Anterior cingulate cortex (tissue), 58 donors: ENCODE measurements around the gene MFGE8.
"Not testable (repeated sequence)": the region's sequence is repeated elsewhere in the genome, so short reads cannot be mapped to it uniquely, and the experiment has no call there.

ENCODE experiments used
- DNase-seq, 58 donors: peaks; one replicate each; lab custom pipeline; 2025; lab: John Stamatoyannopoulos, UW

Gene MFGE8, protein sequence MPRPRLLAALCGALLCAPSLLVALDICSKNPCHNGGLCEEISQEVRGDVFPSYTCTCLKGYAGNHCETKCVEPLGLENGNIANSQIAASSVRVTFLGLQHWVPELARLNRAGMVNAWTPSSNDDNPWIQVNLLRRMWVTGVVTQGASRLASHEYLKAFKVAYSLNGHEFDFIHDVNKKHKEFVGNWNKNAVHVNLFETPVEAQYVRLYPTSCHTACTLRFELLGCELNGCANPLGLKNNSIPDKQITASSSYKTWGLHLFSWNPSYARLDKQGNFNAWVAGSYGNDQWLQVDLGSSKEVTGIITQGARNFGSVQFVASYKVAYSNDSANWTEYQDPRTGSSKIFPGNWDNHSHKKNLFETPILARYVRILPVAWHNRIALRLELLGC

GRCh38 chr15:88913017-88913849 lies at the start of gene MFGE8:
MFGE8 (minus strand) TSS chr15:88913379; CDS start chr15:88913319, 60 bp downstream.
- peak in 51 of 58 donors; percentile 22 to 84 (median 57) for DNase-seq

DNA sequence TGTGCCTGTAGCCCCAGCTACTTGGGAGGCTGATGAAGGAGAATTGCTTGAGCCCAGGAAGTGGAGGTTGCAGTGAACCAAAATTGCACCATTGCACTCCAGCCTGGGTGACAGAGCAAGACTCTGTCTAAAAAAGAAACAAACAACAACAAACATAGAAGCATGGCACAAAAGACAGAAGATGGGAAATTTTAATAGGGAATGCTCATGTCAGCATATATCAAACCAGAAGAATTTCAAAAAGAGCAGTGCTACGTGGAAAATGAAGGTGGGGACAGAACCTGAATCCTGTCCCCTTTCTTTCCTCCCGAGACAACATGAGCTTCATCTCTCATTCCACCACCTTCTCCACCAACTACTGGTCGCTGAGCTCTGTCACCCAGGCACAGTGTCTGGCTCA lies 46.3 kb upstream of the MFGE8 start:
- DNase-seq, result no peak

DNA sequence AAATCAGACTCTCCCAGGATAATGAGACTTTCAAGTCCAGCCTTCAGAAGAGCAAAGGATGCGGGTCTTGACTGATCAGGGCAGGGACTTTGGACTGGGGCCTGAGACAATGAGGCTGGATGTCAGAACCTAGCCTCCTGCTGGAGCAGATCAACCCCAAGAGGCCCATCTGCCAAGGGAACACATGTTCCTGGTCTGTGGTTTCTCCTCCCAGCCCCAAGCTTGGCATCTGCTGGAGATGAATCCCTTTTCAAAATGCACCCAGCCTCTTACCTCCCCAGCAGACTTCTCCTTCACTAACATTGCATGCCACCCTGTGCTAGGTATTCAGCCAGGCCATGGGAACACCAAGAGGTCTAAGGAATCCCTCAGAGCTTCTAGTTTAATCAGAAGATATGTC lies 43.7 kb upstream of the MFGE8 start:
- no peak for DNase-seq

DNA sequence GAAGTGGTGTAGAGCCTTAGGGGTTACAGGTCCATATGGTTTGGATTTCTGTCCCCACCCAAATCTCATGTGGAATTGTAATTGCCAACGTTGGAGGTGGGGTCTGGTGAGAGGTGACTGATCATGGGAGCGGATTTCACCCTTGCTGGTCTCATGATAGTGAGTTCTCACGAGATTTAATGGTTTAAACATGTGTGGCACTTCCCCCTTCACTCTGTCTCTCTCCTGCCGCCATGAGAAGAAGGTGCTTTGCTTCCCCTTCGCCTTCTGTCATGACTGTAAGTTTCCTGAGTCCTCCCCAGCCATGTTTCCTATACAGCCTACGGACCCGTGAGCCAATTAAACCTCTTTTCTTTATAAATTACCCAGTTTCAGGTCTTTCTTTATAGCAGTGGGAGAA lies 43.1 kb upstream of the MFGE8 start:
- no peak for DNase-seq

DNA sequence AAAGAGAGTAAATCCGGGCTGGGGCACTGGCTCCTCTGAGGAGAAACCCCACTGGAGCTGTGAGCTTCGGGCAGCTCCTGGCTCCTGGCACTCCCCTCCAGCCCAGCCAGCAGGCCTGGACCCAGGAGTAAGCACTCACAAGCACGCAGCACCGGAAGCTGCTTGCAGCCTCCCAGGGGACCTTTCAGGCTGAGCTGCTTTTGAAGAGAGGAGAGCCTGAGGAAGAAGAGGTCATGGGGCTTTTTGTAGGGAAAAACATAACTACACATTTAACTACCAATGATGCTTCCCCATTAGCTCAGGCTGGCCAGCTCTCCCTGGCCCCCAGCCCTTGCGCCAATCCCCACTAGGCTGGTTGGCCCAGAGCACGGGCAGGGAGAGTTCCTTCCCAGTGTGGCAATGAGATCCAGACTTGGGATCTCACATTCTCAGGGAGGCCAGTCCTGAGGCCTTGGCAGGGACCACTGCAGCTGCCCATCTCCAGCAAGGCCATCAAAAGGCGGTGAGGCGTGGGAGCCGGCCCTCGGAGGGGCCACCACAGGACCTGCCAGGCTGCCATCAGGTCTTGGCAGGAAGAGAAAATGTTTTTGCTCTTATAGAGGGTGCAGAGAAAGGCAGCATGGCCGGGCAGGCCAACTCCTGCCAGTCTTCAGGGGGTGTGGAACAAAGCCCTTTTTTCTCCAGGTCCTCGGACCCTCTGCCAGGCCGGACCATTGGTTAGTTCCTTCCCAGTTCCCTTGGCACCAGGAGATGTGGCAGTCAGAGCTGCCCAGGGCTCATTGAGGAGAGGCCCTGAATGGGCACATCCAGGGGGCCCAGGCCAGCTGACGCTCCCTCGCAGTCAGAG lies 41.5 kb upstream of the MFGE8 start:
- DNase-seq, result peak in 53 of 58 donors; percentile 3 to 97 (median 80)

- DNase-seq, result peak in 15 of 58 donors; percentile 1 to 33 (median 10)
Measured at GRCh38 chr15:88950600-88951160, 37.5 kb upstream of the MFGE8 start.

DNA sequence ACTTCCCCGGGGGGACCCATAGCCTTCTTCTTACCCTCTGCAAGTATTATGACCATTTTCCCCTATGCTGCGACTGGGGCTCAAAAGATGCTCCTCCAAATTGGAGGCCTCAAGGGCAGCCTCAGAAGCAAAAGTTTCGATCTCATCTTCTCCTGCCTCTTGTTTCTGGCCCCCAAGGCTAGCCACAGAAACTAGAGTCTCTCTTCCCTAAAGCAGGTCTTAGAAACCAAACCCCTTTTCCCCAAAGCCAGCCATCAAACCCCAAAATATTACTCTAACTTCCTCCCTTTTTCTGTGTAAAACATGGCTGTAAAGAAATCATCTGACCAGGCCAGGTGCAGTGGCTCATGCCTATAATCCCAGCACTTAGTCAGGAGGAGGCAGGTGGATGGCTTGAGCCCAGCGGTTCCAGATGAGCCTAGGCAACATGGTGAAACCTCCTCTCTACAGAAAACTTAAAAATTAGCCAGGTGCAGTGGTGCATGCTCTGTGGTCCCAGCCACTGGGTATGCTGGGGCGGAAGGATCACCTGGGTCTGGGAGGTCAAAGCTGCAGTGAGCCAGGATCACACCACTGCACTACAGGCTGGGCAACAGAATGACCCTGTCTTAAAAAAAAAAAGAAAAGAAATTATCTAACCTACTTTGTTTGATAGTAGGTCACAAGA lies 36.7 kb upstream of the MFGE8 start:
- no peak for DNase-seq

DNA sequence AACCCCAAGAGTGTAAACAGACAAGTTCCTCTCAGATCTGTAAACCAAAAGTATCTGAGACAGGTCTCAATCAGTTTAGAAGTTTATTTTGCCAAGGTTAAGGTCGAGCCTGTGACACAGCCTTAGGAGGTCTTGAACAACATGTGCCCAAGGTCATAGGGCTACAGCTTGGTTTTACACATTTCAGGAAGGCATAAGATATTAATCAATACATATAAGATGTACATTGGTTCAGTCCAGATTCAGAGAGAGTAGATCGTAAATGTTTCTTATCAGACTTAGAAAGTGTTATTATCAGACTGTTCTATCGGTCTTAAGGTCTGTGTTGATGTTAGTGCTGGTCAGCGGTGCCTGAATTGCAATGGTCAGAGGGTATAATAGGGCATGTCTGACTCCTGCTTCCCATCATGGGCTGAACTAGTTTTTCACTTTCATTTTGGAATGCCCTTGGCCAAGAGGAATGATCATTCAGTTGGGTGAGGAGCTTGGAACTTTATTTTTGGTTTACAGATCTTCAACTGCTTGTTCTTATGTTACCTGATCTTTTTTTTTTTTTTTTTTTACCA lies 27.0 kb upstream of the MFGE8 start:
- no peak for DNase-seq

DNA sequence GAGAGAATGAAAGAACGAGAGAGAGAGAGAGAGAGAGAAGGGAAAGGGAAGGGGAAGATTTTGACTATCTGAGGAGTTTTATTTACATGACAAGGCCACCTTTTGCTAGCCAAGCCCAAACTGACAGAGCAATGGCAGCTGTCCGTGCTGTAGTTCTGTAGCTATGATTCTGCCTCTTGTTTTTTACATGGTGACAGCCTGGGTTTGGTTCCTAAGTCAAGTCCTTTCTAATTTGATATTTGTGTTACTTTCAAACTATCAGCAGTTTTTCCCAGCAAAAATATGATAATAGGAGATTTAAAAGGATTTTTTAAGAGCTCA lies 26.3 kb upstream of the MFGE8 start:
- no peak for DNase-seq

DNA sequence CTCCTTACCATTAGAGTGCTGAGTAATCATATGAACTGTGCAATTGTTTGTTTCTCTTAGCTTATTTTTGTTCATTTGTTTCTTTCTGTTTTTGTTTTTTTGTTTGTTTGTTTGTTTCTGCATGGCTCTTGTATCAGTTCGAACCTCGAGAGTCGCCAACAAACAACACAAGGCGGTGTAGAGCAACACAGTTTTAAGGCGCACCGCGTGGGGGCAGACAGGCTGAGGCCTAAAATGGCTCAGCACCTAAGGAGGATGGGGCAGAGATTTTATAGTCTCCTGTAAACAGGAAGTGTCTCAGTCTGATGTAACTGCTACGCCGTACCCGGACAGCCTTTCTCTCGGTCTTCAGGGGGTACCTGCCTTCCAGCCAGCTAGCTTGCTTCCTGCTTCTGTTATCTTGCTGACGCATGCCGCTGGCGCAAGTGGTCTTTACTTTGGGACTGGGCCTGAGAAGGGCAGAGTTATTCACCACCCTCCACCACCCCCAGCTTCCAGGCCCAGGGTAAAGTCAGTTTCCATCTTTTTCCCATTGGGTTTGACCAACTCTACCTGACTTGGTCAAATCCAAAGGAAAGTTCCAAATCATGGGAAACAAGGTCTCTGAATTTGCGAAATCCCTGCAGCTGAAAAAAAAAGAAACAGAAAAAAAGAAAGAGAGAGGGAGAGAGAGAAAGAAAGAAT lies 25.8 kb upstream of the MFGE8 start:
- DNase-seq, result no peak

GRCh38 chr15:88934449-88934848 lies 21.3 kb upstream of the MFGE8 start:
- not testable (repeated sequence) for DNase-seq

- DNase-seq, result no peak
Measured at GRCh38 chr15:88932875-88933330, 19.7 kb upstream of the MFGE8 start.

DNA sequence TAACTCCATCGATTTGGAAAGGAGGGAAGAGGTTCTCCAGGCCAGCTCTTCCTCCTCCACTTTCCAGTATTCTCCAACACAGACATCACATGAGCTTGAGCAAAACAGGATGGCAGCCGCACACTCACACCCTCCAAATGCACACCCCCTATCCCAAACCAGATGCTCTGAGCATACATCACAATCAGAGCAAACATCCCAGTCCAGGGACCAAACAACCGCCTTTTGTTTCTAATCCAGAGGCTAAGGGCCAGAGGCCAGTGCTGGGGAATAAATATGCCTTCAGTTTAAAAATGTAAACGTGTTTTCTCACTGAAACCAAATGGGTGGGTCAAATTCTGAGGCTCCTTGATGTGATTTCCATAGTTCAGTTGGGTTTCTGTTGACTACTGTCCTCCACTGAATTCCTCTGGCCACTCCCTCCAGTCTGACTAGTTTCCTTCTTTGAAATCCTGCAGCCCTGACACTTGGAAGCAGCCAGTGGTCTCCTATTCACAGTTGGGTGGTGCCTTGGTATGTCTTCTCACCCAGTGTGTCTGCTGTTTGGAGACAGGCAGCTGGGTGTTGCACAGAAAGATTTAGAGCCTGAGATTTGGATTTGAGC lies 19.2 kb upstream of the MFGE8 start:
- peak in 38 of 58 donors; percentile 11 to 84 (median 52) for DNase-seq

DNA sequence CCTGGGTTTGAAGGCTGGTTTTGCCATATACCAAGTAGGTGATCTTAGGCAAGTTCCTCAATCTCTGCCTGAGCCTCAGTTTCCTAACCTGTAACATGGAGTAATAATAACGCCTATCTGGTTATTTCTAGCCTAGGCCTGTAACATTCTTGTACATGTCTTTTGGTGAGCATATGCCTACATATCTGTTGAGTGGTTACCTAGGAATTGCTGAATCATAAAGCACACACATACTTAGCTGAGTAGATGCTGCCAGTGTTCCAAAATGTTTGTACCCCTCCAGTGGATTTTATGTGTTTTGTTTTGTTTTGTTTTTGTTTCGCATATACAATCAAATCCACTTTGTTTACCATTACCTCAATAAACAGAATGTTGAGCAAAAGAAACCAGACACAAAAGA lies 17.4 kb upstream of the MFGE8 start:
- no peak for DNase-seq

DNA sequence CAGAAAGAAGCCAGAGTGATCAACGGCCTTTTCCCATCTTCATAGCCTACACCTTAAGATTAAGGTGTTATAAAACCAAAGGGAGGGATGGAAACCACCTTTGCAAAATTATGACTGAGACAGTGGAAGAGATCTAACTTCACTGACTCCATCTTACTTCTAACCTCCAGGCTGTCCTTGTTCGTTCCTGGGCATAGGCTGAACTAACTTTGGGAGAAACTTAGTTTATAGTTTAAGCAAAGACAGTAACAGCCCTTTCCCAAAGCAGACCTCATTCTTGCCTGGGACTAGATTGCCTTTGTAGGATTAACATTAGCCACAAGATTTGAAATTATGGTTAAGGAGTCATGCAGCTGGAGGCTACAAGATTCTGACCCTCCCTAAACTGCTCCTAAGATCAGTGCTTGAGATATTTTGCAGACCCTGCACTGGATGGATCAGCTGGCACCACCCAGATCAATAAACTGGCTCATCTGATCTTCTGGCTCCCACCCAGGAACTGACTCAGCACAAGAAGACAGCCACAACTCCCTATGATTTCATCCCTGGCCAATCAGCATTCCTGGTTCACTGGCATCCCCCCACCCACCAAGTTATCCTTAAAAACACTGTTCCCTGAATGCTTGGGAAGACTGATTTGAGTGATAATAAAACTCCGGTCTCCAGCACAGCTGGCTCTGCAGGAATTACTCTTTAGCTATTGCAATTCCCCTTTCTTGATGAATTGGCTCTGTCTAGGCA lies 16.3 kb upstream of the MFGE8 start:
- not testable (repeated sequence) for DNase-seq

DNA sequence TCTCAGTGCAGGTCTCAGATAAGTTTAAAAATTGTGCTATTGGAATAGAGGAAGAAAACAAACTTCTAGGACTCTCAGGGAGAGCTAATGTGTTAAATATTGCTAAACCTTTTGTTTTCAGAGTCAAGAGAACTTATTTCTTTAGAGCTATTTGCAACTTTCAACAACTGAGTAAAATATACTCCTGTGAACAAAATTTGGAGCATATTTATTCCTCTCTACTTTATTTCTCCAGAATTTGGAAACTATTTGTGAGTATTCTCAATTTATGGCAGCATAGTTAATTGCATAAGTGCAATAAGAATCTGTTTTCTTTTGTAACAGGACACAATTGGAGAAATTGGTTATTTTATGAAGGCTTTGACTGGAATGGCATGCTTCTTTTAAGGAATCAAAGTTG lies 15.0 kb upstream of the MFGE8 start:
- not testable (repeated sequence) for DNase-seq

- not testable (repeated sequence) for DNase-seq
Measured at GRCh38 chr15:88925648-88926047, 12.5 kb upstream of the MFGE8 start.
